WI38 (cell line): ENCODE results near the gene ANP32B.

Experiments used
- H3K4me3 ChIP-seq: 2 replicates; pipeline ENCODE4 v1.5.1; 2011; ENCODE audit warnings: low read depth, mild to moderate bottlenecking, control low read depth, low read length
- CTCF ChIP-seq: IDR thresholded peaks from 2 replicates; pipeline ENCODE4 v1.5.1; 2012; ENCODE audit warnings: low read depth, mild to moderate bottlenecking, control low read depth, low read length

The ANP32B gene

GRCh38 chr9:97997330-97998276 lies 14.5 kb downstream of the ANP32B start:
- TF ChIP-seq CTCF, result no peak
- no peak overlapping the region for H3K4me3 ChIP-seq

GRCh38 chr9:98002808-98003207 lies 19.7 kb downstream of the ANP32B start:
- no peak for TF ChIP-seq CTCF
- H3K4me3 ChIP-seq, result no peak overlapping the region

- TF ChIP-seq CTCF, result no peak
- H3K4me3 ChIP-seq, result no peak overlapping the region
These were observed 23.1 kb downstream of the ANP32B start for GRCh38 chr9:98006127-98006796.

GRCh38 chr9:98007251-98007928 lies 24.2 kb downstream of the ANP32B start:
- no peak for TF ChIP-seq CTCF
- no peak overlapping the region for H3K4me3 ChIP-seq

GRCh38 chr9:98008764-98009163 lies 25.6 kb downstream of the ANP32B start:
- TF ChIP-seq CTCF, result no peak
- H3K4me3 ChIP-seq, result no peak overlapping the region

- no peak for TF ChIP-seq CTCF
- H3K4me3 ChIP-seq, result no peak overlapping the region
These were observed 26.3 kb downstream of the ANP32B start for GRCh38 chr9:98009437-98009836.
